ELR (cell line): ENCODE results near the gene IL21.
A peak's percentile ranks its signal among the peaks of the same experiment; 100 is the strongest.

ENCODE experiments used
- DNase-seq: peaks from one replicate; pipeline ENCODE4 v3.0.0-alpha.2; 2015; ENCODE audit warnings: low read depth

IL21 gene

GRCh38 chr4:122633211-122633610 lies 12.3 kb upstream of the IL21 start:
- peak; percentile 7 for DNase-seq

- DNase-seq: no peak
Observed at GRCh38 chr4:122632396-122633143, 11.7 kb upstream of the IL21 start.

GRCh38 chr4:122625156-122625555 lies 4.3 kb upstream of the IL21 start:
- DNase-seq: no peak

GRCh38 chr4:122624205-122624604 lies 3.3 kb upstream of the IL21 start:
- no peak for DNase-seq

- no peak for DNase-seq
Observed at GRCh38 chr4:122623637-122624166, 2.8 kb upstream of the IL21 start.

- DNase-seq: no peak
Observed at GRCh38 chr4:122622400-122622799, 1.5 kb upstream of the IL21 start.

- no peak for DNase-seq
Observed at GRCh38 chr4:122619611-122620010, 1.3 kb downstream of the IL21 start.

GRCh38 chr4:122617597-122618593 lies 3.0 kb downstream of the IL21 start:
- DNase-seq: no peak

GRCh38 chr4:122616915-122617596 lies 3.8 kb downstream of the IL21 start:
- no peak for DNase-seq

GRCh38 chr4:122614621-122615020 lies 6.2 kb downstream of the IL21 start:
- DNase-seq: no peak

GRCh38 chr4:122612540-122612939 lies 8.3 kb downstream of the IL21 start:
- peak; percentile 43 for DNase-seq

GRCh38 chr4:122606364-122607043 lies 14.4 kb downstream of the IL21 start:
- no peak for DNase-seq

- no peak for DNase-seq
Observed at GRCh38 chr4:122604146-122604545, 16.7 kb downstream of the IL21 start.

- no peak for DNase-seq
Observed at GRCh38 chr4:122603156-122603574, 17.7 kb downstream of the IL21 start.

GRCh38 chr4:122602277-122603142 lies 18.4 kb downstream of the IL21 start:
- peak; percentile 61 for DNase-seq

- no peak for DNase-seq
Observed at GRCh38 chr4:122591196-122591595, 29.7 kb downstream of the IL21 start.

GRCh38 chr4:122588453-122589238 lies 32.2 kb downstream of the IL21 start:
- peak; percentile 45 for DNase-seq

- DNase-seq: peak; percentile 69
Observed at GRCh38 chr4:122584519-122584918, 36.3 kb downstream of the IL21 start.

- no peak for DNase-seq
Observed at GRCh38 chr4:122583906-122584305, 37.0 kb downstream of the IL21 start.
